ENCODE results near the gene DISP2.

DISP2 gene

DNA sequence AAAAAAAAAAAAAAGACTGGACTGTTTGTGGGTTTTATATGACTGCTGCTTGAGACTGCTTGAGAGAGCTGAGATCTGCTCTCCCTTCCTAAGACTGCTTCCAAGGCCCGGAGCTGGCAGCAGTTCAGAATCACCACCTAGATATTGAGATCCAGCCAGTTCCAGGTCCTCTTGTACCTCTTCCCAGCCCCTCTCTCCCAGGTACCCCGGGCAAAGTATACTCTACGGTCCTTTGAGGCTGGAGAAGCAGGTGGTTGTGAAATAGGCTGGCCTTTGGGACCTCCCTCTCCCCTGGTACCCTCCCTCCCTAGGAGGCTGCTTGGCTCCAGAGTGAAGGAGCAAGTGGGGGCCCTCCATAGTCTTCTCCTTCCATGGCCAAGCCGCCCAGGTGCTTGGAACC is 70.2 kb downstream of the DISP2 start:
- FAIRE-seq: no peak

Data from G401.6 (cell line).